Measurements from ENCODE around the gene PCP4.

Gene PCP4

DNA sequence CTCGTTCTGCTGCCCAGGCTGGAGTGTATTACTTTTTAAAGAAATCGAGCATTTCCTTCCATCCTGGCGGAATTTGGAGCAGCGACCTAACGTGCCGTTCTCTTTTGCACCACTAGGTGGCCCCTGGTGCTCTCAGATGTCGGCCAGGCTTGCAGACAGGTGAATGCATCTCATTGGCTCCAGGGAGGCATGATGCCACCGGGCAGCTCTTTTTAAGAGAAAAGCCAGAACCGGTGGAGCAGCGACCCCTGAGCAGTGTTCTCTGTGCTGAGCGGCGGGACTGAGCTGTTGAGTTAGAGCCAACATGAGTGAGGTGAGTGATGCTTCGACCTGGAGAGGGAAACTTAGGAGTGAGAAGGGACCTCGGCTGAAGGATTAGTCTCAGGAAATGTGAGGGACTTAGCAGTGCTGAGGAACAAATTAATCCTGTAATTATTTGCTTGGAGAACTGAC lies at the start of gene PCP4:
PCP4 (plus strand) TSS at position 241 of the 453 bp plus-strand sequence; CDS start at position 305, 64 bp downstream.
- in situ Hi-C loops (cut with HindIII; ENCODE audit: low sequenced_read_pairs), result no loop called here

DNA sequence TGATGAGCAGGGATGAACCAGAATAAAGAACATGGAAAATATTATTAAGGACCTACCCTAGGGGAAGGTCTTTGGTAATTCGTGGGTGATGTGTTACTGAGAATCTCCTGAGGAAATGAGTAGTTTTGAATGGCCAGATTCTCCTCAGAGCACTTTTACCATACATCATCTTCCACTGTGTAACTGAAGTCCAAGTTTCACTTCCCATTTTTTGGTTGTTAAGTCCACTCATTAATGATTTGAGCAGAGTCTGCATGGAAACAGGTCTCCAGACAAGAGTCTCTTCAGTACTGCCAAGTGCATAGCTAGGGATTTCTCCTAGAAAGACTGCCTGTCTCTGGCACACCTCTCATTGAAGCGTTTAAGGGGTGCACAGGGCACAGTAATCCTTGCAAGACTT lies 48.7 kb upstream of the PCP4 start:
- in situ Hi-C loops (cut with HindIII; ENCODE audit: low sequenced_read_pairs), result no loop called here

DNA sequence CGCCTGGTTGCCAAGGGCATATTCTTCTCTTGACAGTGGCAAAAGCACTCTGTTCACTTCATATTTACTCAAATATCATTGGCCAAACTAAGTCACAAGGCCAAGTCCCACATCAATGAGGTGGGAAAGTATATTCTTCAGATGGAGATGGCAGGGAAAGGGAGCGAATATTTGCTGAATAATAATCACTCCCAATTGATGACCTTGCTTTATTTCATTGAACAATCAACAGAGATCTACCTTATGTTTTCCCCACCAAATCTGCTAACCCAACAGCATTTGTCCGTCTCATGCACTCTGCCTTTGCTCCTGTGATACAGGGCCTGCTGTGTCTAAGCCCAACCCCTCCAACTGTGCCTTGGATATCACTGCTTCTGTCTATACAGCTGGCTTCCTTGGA lies 45.2 kb upstream of the PCP4 start:
- in situ Hi-C loops (cut with HindIII; ENCODE audit: low sequenced_read_pairs), result no loop called here

DNA sequence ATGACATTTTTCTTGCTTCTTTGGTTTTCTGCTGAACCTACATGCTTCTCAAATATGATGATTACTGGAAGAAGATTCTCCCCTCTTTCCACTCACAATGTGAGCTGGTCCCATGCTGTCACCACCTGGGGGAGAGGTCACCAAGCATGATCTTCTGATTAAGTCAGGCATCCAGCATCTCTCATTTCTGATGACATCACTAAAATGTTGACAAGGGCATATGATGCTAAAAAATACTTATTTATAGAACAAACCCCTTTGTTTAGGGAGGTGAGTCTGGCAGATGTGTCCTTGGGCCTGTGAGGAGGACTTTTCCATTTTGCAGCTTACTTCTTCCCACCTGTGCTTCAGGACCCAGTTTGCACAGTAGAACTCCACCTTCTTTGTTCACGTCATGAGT lies 42.0 kb upstream of the PCP4 start:
- in situ Hi-C loops (cut with HindIII; ENCODE audit: low sequenced_read_pairs), result no loop called here

DNA sequence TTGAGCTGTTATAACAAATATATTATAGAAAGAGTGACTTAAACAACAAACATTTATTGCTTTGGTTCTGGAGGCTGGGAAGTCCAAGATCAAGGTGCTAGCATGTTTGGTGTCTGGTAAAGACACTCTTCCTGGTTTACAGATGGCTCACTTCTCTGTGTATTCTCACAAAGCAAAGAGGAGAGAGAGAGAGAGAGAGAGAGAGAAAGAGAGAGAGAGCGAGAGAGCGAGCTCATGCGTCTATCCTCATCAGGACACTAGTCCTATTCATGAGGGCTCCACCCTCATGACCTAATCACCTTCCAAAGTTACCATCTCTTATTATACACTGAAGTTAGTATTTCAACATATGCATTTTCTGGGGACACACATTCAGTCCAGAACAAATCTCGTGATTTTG lies 32.7 kb upstream of the PCP4 start:
- in situ Hi-C loops (cut with HindIII; ENCODE audit: low sequenced_read_pairs), result no loop called here

DNA sequence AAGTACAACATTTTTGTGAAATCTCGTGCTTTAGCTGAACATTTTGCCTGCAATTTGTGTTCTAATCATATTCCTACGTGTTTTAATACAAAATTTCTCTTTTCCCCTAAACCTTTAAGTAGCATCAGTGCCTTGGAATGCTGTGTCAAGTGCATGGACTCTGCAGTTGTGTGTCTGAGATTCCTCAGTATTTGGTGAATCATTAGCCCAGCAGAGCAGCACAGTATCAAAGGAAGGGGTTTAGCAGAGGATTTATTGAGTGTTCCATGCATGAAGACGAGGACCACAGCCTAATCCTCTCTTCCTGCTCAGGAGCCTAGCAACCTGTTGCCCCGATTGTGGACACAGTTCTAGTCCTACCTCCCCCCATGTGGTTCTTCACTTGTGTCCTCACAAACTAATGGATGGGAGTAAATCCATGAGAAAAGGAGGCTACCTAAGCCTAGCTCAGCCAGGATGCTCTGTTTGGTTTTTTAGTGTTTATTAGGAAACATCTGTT lies 29.3 kb upstream of the PCP4 start:
- in situ Hi-C loops (cut with HindIII; ENCODE audit: low sequenced_read_pairs), result no loop called here

DNA sequence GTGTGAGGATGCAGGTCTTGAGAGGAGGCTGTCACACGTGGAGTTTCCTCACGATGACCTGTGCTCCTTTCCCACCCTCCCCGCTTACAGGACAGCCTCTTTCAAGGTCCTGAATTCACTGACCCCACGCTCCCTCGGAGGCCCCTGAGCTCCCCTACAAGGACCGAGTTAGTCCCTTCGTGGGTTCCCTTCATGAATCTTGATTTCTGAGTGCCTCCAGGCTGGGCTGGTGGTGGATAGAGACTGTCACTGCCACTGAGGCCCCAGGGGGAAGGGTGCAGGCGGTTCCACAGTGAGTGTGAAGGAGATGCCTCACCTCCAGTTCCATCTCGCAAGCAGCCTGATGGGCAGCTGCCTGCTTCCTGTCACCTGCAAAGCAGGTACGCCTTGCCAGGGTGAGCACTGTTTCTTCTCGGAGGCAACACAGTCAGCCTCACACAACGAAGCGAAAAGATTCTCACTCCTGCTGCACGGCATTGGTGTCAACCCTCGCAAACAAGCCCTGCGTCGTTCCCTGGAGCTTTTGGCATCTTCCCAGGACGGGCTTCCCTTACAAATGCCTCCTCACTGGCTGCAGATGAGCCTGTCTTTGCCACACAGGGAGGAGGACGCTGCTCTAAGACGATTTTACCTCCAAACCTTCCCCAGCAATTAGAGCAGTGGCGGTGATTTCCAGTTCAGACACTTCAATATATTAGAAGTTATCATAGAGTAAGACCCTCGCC lies 26.7 kb upstream of the PCP4 start:
- in situ Hi-C loops (cut with HindIII; ENCODE audit: low sequenced_read_pairs), result no loop called here

DNA sequence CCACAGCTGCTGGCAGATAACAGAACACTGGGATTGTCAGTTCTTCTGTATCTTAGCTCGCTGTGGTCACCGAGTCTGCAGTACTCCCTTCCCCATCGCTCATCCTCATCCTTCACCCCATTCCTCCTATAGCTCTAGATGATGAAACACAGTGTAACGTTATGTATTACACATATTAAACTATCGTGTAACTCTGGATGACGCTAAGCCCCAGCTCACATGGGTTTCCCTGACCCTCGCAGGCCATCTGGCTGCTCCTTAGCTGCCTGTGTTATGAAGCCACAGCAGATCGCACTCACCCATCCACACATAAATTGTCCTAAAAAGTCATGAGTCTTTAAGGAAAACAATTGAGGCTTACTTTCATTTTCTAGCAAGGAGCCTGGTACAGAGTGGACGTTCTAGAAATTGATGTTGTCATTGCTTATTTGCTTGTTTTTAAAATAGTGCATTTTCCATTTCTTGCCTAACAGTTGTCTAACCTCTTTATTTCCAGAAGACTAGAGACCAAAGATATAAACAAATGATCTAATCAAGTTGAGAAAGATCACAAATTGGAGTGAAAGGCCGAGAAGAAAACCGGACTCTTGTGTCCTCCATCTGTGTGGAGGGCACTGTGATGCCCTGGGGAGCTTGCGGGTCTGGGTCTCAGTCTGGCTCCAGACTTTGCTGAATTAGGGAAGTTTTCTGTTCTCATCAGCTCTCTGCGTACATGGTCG lies 24.3 kb upstream of the PCP4 start:
- in situ Hi-C loops (cut with HindIII; ENCODE audit: low sequenced_read_pairs), result no loop called here

DNA sequence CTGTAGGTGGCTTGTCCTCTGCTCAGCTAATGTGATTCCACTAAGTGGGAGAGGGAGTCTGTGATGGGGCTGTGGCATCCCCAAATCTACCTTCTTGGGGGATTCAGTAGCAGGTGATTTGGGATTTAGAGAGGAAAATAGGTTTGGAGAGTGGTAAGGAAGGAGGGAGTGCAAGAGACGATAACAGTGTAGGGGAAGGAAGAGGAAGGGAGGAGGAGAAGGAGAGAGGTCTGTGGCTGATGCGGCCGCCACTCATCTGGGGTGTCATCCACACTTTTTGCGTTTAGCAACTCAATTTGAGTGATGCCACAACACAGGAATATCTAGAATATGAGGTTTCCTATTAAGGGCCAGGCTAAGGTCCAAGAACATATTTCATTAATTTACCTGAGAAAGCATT lies 23.8 kb upstream of the PCP4 start:
- in situ Hi-C loops (cut with HindIII; ENCODE audit: low sequenced_read_pairs), result no loop called here

DNA sequence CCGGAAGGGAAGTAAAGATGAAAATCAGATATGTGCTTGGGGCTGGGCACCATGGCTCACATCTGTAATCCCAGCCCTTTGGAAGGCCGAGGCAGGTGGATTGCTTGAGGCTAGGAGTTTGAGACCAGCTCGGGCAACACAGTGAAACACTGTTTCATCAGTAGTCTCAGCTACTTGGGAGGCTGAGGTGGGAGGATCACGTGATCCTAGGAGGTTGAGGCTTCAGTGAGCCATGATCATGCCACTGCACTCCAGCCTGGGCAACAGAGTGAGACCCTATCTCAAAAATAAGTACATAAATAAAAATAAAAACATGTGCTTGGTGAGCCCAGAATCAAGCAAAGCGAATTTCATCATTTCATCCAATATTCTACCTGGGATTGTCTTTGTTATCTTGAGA lies 23.3 kb upstream of the PCP4 start:
- in situ Hi-C loops (cut with HindIII; ENCODE audit: low sequenced_read_pairs), result no loop called here

DNA sequence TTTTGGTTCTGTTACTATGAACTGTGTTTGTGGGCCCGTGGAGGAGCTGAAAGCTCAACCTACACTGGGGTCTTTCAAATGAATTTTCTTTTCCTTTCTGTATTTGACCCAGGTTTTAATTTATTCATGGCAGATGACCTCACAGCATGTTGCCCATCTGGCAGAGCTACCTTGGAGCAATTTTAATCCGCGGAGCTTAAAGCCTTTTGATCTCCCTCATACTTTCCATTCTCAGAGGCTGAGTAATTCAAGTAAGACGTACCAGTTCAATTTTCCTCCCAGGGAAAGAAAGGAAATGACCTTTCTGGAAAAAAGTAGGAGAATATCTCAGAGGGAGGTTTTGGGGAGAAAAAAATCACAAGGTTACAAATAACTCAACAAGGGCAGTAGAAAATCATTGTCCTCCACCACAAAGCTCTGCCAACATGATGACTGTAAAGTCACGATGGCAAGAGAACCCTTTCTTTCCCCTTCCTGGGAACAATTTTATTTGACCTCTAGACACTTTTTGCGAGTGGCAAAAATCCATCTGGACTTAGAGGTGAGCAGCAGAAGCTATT lies 21.6 kb upstream of the PCP4 start:
- in situ Hi-C loops (cut with HindIII; ENCODE audit: low sequenced_read_pairs), result no loop called here

DNA sequence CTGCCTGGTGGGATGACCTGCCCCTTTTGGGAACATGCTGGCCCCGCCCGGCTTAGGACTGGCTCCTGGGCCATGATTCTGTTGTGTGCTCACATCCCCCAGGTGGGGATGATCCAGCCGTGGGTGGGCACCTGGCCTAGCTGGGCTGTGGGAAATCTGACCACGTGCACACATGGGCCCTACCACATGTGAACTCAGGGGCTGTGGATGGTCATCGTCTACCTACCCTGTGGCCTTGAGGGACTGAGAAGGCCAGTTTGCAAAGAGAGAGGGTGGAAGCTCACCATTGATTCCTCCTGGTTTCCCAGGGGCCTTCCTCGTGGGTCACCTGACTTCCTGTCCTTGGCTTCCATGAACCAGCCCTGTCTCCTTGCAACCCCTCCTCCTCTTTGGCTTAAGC lies 19.4 kb upstream of the PCP4 start:
- in situ Hi-C loops (cut with HindIII; ENCODE audit: low sequenced_read_pairs), result no loop called here

DNA sequence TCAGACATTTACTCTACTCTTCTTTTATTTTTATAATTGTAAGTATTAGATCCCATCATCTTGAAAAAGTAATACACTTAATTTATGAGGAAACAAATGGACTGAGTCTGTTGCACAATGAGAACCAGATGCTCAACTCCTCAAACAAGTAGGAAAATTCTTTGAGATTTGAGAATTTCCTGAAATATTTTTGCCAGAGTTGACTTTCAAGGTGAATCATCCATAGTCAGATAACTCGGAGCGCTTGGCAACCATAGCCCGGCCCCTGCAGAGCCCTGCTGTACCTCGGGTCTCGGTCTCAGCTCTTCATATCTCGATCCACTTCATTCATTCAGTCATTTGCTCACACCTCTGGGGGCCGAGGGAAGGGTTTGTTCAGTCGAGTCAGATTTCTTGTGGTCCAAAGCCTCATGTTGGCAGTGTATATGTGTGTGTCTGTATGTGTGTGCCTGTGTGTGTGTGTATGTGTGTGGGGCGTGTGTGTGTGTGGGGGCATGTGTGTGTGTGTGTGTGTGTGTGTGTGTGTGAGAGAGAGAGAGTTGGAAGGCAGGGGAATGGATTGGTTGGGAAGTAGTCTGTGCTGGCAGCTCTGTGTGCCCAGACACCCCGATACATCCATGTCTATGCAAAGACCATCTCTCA lies 18.1 kb upstream of the PCP4 start:
- in situ Hi-C loops (cut with HindIII; ENCODE audit: low sequenced_read_pairs), result no loop called here

DNA sequence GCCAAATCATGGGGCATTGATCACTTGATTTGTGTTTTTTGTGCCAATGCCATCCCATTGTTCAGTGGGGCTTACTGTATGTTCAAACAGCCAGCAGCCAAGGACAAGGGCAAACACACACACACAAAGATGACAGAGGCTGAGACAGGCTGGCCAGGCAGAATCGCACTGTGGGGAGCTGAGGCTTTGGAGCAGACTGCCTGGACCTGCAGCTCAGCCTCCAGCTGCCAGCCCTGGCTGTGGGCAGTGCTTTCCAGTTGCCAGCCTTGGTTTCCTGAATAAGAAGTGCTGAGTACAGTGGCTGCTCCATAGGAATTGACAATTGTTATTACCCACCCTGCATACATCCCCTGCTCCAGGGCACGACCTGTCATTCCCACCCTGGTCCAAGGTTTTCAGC lies 16.9 kb upstream of the PCP4 start:
- in situ Hi-C loops (cut with HindIII; ENCODE audit: low sequenced_read_pairs), result no loop called here

DNA sequence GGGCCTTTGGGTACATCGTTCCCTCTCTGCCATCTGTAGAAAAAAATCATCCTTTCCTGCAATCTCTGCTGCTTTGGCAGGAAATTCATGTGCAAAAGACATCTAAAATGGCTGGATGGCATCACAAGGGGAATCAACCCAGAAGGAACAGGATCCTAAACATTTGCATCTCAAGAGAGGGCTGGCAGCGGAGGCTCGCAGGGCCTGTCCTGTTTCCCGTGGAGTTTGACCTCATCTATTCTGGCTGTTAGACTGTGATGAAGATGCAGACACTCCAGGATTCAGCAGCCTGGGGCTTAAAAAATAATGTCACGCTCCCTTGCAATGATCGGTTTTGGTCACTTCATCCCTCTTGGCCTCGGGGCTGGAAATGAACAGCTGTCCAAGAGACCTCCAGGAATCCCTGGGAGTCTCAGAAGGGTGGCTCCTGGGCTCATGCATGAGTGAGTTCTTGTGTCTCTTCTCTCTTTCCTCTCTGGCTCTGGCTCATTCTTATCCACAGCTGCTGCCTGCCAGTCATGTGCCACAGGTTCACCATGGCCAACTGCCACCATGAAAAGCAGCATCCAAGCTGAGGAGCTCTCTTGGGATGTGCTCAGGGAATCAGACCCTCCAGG lies 16.1 kb upstream of the PCP4 start:
- in situ Hi-C loops (cut with HindIII; ENCODE audit: low sequenced_read_pairs), result no loop called here

DNA sequence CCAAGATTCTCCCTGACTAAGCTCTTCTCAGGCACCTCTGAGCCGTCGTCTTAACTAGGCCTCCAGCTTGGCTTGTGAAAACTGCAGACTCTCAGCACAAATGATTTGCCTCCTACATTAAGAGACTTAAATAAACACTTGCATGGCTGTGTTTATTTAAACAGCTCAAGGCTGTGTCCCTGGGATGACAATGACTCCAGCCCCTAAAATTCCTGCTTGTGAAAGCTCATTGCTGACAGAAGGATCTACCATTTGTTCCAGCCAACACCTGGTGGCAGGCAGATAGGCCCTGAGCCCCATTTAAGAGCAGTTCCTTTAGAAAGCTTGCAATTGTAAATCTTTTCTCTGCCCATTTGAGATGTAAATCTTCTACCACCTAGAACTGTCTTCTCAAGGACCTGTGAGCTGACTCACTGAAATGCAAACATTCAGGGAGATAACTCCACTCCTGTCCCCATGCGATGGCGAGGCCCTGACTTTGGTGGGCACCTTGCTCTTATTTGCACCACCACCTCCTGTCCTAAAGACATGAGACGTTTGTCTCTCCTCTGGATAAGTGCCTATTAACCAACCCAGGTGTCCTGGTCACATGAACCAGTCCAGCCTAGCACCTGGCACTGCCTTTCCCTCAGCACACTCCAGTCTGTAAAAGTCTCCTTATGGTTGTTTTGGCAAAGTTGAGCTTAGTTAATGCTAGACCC lies 15.1 kb upstream of the PCP4 start:
- in situ Hi-C loops (cut with HindIII; ENCODE audit: low sequenced_read_pairs), result no loop called here

DNA sequence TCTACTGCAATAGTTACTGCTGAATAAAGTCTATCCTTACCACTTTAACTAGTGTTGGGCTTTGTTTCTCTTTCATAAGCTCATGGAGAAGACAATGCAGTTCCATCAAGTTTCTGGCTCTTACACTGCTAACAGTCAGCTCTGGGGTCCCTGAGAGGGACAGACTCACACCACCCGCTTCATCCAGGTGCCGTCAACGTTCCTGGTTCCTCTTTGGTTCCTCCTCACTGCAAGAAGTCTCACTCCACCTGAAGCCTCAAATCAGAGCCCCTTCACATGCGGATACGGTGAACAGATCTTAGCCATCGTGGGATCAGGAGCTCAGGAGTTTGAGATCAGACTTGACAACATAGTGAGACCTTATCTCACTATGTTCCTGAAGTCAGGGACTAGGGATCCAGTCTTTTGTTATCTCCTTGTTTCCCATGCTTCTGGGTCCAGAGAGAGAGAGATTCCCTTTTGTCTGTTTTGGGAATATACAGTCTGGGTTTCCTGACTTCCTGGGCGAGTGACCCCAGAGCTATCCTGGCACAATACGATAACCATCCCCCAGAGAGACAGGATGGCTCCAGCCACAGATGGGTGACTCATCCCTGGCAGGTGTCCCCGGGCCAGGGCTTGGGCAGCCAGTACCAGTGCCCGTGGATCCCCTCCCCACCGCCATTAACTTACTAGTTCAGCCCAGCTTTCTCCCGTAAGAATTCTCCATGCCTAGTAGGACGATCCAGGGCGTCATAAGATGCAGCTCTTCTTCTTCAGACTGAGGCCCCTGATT lies 14.3 kb upstream of the PCP4 start:
- in situ Hi-C loops (cut with HindIII; ENCODE audit: low sequenced_read_pairs), result no loop called here

DNA sequence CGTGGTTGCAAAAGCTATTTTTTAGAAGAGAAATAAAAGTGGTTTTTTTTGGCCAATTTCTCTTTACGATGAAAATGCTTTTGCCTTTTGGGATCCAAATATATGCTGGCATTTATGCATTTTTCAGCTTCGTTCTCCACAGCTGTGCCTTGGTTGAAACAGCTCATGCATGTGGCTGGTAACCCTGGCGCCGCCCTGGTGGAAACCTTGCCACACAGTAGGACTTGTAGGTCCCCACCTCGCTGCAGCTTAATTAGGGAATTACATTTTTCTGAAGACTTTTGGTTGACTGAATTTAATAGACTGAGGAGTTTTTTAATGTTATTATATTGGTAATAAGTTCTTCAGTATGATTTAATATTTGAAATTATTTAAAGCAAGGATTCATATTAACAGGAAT lies 12.7 kb upstream of the PCP4 start:
- in situ Hi-C loops (cut with HindIII; ENCODE audit: low sequenced_read_pairs), result no loop called here

DNA sequence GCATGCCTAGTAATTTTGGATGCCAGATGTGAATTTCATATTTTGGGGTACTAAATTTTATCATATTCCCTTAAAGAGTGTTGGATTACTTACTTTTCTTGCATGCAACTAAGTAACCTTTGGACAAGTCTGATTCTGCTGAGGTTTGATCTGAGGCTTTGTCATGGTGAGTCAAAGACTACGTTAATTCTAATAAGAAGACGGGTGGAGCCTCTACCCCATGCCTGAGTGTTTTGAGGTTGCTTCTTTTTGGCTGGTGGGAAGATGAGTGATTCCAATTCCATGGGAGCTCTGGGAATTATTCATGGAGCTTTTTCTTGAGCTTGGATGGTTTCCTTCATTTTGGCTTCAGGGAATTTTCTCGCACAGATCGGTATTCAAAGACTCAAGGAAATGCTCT lies 11.6 kb upstream of the PCP4 start:
- in situ Hi-C loops (cut with HindIII; ENCODE audit: low sequenced_read_pairs), result no loop called here

DNA sequence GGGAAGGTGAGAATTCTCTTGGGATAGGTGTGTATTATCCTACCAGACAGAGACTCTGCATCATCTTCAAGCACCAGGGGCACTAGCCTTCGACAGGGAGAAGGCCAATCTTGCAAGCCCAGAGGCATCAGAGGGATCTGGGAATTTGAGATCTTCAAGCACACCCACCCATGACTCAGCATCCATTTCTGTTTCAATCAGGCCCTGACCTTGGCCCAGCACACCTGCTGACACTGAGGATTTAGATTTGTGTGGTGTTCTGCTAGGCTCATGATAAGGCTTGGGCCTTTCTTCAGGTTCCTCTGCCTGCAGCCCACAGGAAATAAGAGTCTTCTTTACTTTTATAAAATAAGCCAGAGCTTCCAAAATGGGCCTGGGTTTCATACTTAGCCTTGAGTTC lies 6.6 kb upstream of the PCP4 start:
- in situ Hi-C loops (cut with HindIII; ENCODE audit: low sequenced_read_pairs), result no loop called here

Data from DLD1 (cell line).